GM13976 (cell line): ENCODE measurements around the gene CDH23.

Experiments used
- DNase-seq: peaks from one replicate; pipeline ENCODE4 v3.0.0; 2012; ENCODE audit warnings: low spot score
- in situ Hi-C: fragments of 300-500 bp; cut with MboI; formaldehyde crosslinking; loops from one replicate; pipeline ENCODE4 v1.12.0; 2022; ENCODE audit warnings: low sequenced_read_pairs, mixed read lengths, inconsistent platforms; ENCODE audit not compliant: unreplicated experiment
- TF ChIP-seq, protein P1 (sequence below): IDR thresholded peaks from 2 replicates; pipeline ENCODE4 v1.5.1; 2012; ENCODE audit warnings: borderline replicate concordance, mild to moderate bottlenecking; ENCODE audit not compliant: insufficient read depth; ENCODE audit errors: extremely low read depth, missing control alignments, control extremely low read depth

Gene CDH23

DNA sequence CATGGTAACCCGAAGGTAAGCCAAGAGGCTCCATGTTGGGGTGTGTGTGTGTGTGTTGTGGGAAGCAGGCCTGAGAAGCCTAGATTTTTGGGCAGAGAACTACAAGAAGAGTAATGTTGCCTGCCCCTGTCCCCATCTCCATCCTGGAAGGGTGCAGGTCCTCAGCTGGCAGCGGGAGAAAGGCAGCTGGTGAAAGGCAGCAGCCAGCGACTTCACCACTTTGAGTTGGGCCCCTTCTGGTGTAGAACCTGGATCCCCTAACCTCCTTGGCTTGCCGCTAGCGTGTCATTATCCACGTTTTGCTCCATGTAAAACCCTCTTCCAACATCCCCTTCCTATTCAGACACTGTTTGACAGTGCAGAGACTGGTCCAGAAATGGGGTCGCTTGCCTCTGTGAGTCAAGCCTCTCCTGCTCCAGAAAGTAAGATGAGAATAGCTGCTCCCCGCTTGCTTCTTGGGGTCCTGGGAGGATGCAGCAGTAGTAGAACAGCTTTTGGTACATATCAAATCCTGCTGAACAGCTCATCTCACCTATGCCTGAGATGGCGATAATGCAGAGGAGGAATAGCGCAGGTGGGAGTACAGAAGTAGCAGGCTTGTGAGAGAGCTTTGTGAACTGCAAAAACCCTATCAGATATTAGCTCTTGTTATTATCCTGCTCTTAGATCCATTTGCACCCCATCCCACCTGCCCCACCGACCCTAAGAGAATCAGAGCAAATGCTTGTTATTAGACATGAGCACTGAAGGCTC is 22.1 kb upstream of the CDH23 start:
- TF ChIP-seq, protein P1, sequence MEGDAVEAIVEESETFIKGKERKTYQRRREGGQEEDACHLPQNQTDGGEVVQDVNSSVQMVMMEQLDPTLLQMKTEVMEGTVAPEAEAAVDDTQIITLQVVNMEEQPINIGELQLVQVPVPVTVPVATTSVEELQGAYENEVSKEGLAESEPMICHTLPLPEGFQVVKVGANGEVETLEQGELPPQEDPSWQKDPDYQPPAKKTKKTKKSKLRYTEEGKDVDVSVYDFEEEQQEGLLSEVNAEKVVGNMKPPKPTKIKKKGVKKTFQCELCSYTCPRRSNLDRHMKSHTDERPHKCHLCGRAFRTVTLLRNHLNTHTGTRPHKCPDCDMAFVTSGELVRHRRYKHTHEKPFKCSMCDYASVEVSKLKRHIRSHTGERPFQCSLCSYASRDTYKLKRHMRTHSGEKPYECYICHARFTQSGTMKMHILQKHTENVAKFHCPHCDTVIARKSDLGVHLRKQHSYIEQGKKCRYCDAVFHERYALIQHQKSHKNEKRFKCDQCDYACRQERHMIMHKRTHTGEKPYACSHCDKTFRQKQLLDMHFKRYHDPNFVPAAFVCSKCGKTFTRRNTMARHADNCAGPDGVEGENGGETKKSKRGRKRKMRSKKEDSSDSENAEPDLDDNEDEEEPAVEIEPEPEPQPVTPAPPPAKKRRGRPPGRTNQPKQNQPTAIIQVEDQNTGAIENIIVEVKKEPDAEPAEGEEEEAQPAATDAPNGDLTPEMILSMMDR = no peak
- no peak for DNase-seq
- in situ Hi-C loops = no loop called here

DNA sequence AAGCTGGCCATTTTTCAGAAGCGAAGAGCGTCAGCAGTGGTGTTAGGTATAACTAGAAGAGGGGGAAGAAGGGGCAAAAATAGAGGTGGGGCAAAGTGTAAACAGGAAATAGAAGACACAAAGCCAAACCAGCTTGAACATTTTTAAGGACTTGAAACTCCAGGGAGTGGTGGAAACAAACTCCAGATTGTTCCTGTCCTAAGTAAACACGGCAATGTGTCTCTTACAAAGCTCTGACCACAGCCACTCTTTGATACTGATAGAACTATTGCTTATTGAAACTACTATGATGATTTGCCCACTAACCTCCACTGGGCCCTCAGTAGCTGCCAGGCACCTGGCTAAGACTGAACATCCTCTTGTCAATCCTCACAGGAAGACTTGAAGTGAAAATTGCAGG is 20.8 kb upstream of the CDH23 start:
- in situ Hi-C loops = no loop called here
- no peak for DNase-seq

DNA sequence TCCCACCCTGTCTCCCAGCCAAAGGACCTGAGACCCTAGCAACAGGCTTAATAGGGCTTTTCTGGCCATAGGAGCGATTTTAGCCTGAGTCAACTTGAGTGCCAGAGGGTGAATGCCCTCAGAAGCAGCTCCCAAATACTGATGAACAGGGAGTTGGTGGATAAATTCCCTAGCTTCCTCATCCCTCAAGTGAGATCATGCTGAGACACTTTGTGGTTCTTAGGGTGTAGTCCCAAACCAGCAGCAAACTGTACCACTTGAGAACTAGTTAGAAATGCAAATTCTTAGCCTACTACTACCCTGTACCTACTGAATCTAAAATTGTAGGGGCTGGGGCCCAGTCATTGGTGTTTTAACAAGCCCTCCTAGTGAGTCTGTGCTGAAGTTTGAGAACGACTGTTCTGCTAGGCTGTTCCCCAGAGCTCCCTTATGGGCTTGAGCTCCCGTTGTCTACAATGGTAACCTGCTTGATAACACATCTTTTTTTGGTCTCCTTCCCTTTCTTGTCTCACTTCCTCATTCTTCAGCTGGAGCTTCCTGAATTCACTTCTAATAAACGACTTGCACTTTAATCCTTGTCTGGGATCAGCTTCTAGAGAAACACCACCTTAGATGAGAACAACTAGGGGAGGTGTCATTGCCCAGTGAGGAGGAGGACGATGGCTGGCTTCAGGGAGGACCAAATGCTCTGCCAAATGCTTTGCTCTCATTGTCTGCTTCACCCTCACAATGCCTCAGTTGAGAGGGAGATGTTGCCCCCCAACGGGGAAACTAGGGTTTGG is 18.2 kb upstream of the CDH23 start:
- in situ Hi-C loops = no loop called here
- DNase-seq = no peak
- TF ChIP-seq, protein P1 = no peak

More for the DNA sequence above, 20.8 kb upstream of the CDH23 start:
- TF ChIP-seq, protein P1 = no peak

DNA sequence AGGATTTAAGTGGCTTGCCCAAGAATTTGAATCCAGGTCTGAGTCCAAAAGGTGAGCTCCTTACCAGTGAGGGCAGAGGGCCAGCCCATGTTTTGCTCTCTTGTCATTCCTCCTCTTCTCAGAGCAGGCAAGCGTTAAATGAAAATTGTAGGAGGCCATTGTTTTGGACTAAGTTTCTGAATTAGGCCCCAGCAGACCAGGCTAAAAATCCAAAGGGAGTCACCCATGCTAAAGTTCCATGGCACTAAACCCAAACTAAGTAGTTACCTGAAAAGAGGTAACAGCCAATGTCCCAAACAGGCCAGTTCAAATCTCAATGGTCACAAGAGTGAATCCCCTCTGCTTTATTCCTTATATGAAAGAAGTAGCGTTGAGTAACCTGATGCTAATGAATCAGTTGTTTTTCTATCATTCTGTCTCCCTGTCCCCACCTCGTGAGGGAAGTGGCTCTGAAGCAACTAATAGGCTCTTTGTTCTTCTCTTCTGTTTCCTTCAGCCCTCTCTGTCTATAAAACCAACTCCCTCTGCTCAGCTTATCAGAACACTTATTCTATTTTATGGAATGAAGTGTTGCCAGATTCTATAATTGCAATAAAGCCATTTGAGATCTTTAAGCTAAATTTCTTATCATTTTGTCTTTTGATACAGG is 17.5 kb upstream of the CDH23 start:
- DNase-seq = no peak
- TF ChIP-seq, protein P1 = no peak
- in situ Hi-C loops = no loop called here

DNA sequence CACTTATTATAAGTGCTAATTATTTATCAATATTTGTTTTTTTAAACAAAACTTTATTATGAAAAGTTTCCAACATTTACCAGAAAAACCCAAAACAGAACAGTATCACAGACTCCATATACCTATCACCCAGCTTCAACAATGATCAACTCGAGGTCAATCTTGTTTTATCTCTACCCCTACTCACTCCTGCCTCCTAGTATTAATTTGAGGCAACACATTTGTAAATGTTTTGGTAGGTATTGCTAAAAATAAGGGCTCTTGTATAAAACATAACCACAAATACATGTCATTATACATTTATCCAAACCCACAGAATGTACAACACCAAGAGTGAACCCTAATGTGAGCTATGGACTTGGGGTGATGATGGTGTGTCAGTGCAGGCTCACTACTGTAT is 15.9 kb upstream of the CDH23 start:
- in situ Hi-C loops = loop anchor here (10.0 kb wide), 1 partner anchor 324 kb away; no protein-coding TSS in a partner anchor
- DNase-seq = no peak
- TF ChIP-seq, protein P1 = no peak

DNA sequence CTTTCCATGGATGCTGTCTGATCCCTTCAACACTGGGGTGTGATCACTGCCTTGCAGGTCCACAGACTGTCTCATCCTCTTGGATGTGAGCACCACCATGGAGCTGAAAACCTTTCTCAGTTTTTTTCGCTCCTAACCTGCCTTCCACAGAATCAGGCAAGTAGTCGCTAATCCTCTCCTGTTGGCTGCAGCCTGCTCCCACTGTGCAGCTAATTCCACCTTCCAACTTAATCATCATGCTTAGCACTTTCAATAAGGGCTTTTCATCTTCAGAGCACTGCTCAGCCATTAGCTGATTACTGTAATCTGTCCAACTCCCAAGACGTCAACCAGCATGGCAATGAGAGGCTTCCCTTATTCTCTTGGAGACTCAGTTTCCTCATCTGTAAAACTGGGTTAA is 15.1 kb upstream of the CDH23 start:
- in situ Hi-C loops = loop anchor here (10.0 kb wide), 1 partner anchor 323 kb away; no protein-coding TSS in a partner anchor
- DNase-seq = no peak
- TF ChIP-seq, protein P1 = no peak
